Stimulated activated CD4-positive, alpha-beta T cell treated with anti-CD3 and anti-CD28 coated beads, Interleukin-1b, Interleukin-23, amount 100 ng/mL, for 1 hour (primary cell): ENCODE data around the gene TIAL1.
A peak's percentile ranks its signal among the peaks of the same experiment; 100 is the strongest.
"Not testable (repeated sequence)": the region's sequence is repeated elsewhere in the genome, so short reads cannot be mapped to it uniquely, and the experiment has no call there.

Experiments
- DNase-seq, 2 donors: peaks; one replicate each; pipeline ENCODE4 v3.0.0-alpha.2; 2020; ENCODE audit warnings: low read depth in 2 of 2

Gene TIAL1

GRCh38 chr10:119549247-119549999 lies 47.3 kb downstream of the TIAL1 start:
- no peak for DNase-seq

- DNase-seq = no peak
Measured at GRCh38 chr10:119546009-119546408, 50.8 kb downstream of the TIAL1 start.

DNA sequence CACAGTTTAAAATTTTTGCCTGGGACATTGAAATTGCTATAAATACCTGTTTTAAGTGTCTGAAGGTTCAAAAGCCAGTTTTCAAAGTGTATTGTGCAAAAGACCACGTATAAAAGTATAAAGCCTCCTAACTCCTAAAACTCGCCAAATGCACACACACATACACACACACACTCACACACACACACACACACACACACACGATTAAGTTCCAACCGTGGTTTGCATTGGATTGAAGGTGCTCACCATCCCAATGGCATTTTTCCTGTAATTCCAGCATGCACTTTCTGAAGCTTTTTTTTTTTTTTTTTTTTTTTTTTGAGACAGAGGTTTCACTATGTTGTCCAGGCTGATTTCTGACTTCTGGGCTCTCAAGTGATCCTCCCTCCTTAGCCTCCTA lies 51.5 kb downstream of the TIAL1 start:
- DNase-seq = no peak

GRCh38 chr10:119543814-119544642 lies 52.7 kb downstream of the TIAL1 start:
- no peak for DNase-seq

GRCh38 chr10:119542988-119543813 lies 53.6 kb downstream of the TIAL1 start:
- peak; percentile 23 to 39 for DNase-seq

- DNase-seq = peak; percentile 70 to 76
Measured at GRCh38 chr10:119542357-119542987, 54.3 kb downstream of the TIAL1 start, which contains the start of gene RGS10. Gene RGS10, minus strand, starts transcription at chr10:119542719. Its CDS starts 81 bp downstream, at chr10:119542638.

GRCh38 chr10:119541459-119542356 lies 55.1 kb downstream of the TIAL1 start:
- DNase-seq = peak in 1 of 2 donors; percentile 63

DNA sequence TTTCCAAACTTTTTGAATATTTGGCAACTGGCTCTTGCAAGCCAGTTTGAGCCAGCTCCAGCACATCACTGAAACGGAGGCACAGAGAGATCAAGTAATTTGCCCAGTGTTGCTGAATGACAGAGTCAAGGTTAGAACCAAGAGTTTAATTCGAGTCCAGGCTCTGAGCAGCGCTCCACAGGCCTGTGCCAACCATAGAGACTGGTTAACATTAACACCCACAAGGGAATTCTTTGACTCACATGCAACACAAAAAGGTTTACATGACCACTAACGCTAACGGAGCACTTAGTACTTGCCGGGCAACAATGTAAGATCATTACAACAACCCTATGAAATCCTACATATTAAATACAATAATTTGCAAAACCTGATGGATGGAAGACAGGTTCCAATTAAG lies 55.7 kb downstream of the TIAL1 start:
- no peak for DNase-seq

DNA sequence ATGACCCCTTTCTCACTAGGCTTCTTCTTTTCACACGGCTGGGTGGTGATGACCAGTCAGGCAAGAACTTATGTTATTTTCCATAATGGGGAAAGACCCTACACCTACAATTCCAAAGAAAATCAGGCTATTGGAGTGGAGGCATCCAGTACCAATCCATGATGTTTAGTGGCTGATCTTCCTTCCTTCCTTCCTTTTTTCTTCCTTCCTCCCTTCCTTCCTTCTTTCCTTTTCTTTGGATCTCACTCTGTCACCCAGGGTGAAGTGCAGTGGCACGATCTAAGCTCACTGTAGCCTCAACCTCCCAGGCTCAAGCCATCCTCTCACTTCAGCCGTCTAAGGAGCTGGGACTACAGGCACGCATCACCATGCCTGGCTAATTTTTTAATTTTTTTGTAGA lies 56.7 kb downstream of the TIAL1 start:
- no peak for DNase-seq

DNA sequence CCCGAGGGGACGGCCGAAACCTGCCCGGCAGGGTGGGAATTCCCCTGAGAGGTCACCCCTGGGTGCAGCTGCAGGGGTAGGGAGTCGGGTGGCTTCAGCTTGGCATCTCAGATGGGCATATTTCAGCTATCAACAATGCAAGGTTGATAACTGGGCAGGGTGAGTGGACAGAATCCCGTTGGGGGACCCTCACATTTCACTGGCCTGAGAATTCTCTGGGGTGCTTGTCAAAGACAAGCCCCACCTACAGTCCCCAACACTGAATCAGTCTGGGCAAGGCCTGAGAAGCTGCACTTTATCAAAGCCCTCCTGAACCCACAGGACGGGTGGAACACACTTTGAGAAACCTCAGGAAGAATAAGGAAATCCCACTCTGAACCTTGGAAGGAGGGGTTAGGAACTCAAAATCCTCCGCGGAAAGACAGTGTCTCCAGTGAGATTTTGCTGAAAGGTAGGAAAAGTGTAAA lies 57.4 kb downstream of the TIAL1 start:
- no peak for DNase-seq

DNA sequence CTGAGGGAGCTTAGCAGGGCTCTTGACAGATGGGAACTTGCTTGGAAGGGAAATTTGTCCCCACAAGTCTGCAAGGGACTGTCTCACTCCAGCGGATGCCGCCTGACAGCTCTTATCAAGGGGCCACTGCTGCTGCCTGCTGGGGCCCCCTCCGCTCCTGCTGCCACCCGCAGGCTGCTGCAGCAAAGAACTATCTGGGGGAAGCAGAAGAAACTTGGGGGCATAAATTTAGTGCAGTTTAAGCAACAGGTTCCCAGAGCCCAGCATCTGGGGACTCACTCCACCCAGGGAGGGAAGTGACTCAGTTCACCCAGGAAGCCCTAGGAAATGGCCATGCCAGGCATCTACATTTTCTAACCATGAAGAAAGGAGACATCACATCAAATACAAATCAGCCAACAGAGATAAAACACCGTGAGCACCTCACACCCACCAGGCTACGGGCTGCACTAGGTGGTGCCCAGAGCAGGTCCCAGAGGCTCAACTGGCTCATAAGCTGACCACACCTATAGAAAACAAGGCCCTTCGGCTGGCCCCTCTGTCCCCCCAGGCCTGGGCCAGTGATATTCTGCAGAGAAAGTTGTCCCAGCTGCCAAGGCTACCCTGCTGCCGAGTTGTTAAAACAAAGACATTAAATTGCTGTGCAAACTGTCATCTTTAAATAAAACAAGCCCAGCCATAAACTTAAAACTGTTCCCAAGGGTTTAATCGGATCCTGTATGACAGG lies 58.0 kb downstream of the TIAL1 start:
- DNase-seq = no peak

DNA sequence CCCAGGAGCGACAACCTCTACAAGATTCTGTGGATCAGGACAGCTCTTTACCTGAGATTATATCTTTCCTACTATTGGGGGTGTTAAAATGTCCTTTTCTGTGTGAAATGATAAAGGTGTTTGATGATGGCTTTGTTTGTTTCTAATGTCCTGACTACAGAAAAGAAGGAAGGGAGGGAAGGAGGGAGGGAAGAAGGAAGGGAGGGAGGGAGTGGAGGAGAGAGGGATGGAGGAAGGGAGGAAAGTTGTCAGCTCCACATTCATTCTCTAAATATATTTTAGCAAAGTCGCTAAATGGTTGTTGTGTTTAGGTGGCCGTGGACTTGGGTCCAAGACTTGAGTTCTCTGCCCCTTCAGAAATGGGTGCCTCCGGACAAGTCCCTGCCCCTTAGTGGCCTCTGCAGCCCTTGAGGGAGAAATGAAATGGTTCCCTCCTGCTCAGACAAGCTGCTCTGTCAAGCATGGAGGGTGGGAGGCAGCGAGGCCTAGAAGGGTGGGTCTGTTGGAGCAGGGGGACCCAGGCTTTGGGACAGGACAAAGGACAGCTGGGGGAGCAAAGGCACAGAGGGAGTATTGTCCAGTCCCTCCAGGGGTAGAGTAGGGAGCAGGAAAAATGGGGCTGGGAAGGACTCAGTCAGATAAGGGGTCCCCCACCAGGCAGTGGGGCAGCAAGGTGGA lies 58.7 kb downstream of the TIAL1 start:
- no peak for DNase-seq

DNA sequence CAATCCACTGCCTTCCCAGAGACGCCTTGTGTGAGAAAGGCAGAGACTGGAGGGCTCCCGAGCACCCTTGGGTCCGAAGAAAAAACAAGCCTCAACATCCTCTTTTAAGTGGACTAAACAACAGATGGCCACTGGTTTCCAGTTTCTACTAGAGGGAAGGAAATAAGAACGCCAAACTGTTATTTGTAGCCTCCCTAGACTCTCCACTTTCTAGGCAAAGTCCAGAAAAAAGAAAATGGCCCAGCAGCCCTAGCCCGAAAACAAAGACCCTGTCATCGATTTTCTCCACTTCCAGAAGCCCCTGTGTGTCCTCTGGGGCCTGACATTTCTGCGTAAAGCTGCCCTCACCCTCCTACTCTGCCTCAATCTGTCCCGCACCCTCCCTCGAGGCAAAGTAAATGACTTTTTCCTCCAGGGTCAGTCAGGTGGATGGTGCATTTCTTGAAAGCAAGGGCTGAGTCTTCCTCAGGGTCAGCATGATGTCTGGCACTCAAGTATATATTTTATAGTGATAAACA lies 60.2 kb downstream of the TIAL1 start:
- DNase-seq = no peak

DNA sequence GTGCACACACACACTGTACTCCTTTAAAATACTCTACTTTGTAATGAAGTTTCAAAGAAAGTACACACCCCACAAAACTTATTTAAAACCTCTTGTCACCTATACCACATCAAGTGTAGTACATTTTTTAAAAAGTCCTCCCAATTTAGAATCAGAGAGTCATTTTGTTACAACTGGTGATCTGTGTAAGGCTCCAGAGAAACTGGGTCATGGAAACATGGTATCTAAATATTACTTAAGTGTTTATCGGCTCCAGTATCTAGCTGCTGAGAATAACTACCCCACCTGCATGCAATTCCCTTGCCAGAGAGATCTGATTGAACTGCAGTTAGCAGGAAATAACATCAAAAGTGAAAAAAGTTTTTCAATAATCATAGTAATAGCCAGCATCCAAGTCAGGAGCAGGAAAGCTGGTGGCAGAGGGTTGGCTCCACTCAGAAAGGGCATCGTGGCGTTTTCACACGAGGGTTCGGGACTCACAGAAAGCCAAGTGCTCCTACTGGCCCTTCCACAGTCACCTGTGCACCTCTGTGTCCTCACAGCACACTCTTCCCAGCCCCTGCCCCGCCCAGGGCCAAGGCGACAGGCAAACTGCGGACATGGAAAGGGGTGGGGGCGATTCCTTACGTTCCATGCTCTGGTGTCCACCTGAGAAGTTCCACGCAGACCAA lies 60.8 kb downstream of the TIAL1 start:
- no peak for DNase-seq

DNA sequence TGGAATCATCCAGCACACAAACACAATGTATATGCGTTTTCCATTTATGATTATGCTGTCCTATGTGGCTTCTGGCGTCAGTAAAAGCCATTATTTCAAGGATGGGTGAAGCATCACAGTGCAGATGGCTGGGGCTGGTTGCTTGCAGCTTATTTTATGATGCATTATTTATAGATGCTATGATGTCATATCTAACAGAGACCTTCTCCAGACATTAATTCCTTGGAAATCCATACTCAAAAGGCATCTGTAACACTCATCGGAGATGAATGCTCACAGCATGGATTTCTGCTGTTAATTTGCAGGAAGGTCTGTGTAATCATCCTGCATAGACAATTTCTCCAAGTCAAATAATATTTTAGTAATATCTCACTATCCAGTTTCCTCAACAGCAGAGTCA lies 61.5 kb downstream of the TIAL1 start:
- DNase-seq = no peak

- DNase-seq = no peak
Measured at GRCh38 chr10:119533473-119533872, 63.3 kb downstream of the TIAL1 start.

GRCh38 chr10:119532791-119533190 lies 64.0 kb downstream of the TIAL1 start:
- not testable (repeated sequence) for DNase-seq

- DNase-seq = not testable (repeated sequence)
Measured at GRCh38 chr10:119532251-119532650, 64.5 kb downstream of the TIAL1 start.
